Skeletal muscle cell (primary cell): Measurements from ENCODE around the gene TSEN54.
"Not testable (repeated sequence)": the region's sequence is repeated elsewhere in the genome, so short reads cannot be mapped to it uniquely, and the experiment has no call there.

ENCODE experiments used
- DNase-seq: peaks from one replicate; pipeline ENCODE4 v3.0.0-alpha.2; 2010; ENCODE audit warnings: low read depth
- H3K4me3 ChIP-seq: 2 replicates; pipeline ENCODE4 v1.5.1; 2011; ENCODE audit warnings: low read depth, mild to moderate bottlenecking, control low read depth, low read length, moderate library complexity

Gene TSEN54

DNA sequence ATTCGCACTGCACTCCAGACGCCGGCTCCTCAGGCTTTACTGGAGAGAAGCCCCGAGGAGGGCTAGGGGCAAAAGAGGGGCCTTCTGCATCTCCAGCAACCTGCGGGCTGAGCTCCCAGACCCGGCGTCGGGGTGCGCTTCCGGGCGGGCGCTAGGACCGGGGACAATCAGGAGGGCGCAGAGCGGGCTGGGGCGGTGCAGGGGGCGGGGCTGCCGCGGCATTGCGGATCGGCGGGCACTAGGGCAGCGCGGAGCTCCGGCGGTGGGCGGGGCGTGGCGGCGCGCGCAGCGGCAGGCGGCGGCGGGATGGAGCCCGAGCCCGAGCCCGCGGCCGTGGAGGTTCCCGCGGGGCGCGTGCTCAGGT, at the start of gene TSEN54:
Gene TSEN54 (plus strand): TSS at position 274 of the 364 bp plus-strand sequence. CDS start 33 bp downstream, at position 307.
- peak within 1 kb of the TSS; percentile 84 for H3K4me3 ChIP-seq
- DNase-seq = peak; percentile 43

DNA sequence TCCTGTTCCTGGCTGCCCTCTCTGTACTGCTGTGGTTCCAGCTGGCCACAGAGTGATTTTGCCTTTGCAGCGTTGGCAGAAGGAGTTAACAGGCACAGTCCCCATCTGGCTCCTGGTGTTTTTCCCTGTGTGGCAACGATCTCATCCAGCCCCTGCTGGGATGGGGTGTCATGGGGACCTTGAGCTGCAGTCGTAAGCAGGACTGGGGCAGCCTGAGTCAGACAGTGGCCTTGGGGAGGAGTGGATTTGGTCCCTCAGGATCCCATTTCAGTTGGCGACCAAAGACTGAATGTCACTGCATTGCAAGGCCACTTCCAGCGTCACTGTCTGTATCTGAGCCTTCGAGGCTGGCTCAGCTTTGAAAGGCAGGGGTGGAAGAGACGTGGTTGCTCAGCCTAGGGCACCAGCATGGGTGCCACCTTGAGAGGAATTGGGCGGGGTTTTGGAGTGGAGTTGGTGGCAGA, 48.0 kb upstream of the TSEN54 start:
- no peak overlapping the region for H3K4me3 ChIP-seq
- DNase-seq = no peak

DNA sequence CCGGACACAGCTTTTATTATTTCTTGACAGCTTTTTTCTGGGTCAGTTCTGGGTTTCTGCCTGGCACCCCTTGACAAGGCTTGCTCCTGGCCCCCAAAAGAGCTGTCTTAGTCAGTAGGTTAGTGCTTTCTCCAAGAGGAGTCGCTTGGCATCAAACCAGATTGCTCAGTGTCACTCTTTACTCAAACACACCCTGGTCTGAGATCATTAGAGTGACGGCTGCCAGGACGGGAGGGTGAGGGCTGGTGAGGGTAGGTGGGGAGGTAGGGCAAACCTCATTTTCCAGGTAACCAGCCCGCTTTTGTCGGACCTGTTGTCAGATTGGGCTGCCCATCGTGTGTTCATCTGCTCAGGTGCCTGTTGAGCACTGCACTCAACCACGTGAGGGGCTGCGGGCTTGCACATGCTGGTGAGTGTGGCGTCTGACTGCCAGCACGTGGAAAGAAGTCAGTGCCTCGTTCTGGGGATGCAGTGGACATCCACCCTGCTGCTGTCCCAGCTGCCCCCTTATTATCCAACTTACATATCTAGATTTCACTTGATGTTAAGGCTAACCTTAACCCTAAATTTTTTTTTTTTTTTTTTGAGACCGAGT, 47.5 kb upstream of the TSEN54 start:
- DNase-seq = no peak
- H3K4me3 ChIP-seq = no peak overlapping the region

DNA sequence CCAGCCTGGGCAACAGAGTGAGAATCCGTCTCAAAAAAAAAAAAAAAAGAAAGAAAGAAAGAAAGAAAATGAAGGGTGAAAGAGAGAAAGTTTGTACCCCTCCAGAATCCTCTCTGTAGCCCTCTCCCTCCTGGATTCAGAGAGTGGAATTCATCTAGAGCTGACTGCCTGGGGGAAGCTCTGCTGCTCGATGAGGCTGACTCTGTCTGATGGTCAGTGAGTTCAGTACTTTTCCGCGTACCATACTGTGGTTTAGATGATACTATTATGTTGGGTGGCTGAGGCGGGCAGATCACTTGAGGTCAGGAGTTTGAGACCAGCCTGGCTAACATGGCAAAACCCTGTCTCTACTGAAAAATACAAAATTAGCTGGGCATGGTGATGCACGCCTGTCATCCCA, 45.1 kb upstream of the TSEN54 start:
- no peak for DNase-seq
- no peak overlapping the region for H3K4me3 ChIP-seq

DNA sequence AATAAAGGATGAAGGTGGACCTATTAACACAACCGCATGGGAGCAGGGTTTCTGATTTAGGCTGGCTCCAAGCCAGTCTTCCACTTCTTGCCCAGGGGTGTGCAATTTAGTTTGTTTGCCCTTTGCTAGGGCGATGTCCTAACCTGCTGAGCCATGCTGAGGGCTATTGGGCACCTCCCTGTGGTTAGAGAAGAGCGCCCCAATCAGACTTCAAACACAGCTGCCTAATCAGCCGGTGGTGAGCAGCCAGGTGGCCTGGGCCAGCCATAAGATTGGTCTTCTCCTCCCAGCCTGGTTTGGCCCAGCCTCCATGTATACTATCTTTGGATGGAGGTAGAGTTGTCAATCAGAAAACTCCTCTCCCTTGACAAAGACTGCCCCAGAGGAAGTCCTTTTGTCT, 44.2 kb upstream of the TSEN54 start:
- no peak for DNase-seq
- H3K4me3 ChIP-seq = no peak overlapping the region

DNA sequence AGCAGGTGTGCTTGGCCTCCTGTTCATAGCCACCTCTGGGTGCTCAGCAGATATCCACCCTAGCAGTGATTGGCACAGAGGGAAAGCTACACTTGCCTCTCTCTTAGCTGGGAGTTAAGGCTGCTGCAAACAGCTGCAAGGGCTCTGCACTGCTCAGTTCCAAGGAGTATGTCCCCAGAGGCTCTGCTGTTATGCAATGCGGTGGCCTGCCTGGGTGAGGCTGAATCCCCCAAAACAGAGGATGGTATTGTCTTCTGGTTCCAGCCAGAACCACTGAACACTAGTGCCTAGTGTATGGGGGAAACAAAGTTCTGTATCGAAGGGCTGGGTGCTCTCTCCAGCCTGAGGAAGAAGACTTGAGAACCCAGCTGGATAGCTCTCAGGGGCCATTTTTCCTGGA, 43.1 kb upstream of the TSEN54 start:
- no peak overlapping the region for H3K4me3 ChIP-seq
- DNase-seq = no peak

DNA sequence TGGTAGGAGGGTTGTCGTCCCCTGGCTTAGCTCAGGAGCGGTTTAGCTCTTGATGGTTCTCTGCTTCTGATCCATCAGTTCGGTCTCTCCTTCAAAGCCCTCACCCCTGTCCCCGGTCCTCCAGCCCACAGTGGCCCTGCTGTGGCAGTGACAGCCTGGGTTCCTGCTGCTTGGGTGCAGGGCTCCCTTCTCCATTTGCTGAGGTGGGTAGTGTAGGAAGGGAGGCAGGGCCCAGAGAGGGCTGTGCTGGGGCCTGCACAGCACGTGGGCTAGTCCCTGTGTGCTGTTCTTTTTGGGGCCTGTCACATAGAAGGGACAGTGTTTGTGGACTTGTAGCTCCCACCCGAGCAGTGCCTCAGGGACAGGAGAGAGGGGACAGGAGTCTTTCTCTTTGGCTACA, 41.6 kb upstream of the TSEN54 start:
- no peak for DNase-seq
- H3K4me3 ChIP-seq = no peak overlapping the region

DNA sequence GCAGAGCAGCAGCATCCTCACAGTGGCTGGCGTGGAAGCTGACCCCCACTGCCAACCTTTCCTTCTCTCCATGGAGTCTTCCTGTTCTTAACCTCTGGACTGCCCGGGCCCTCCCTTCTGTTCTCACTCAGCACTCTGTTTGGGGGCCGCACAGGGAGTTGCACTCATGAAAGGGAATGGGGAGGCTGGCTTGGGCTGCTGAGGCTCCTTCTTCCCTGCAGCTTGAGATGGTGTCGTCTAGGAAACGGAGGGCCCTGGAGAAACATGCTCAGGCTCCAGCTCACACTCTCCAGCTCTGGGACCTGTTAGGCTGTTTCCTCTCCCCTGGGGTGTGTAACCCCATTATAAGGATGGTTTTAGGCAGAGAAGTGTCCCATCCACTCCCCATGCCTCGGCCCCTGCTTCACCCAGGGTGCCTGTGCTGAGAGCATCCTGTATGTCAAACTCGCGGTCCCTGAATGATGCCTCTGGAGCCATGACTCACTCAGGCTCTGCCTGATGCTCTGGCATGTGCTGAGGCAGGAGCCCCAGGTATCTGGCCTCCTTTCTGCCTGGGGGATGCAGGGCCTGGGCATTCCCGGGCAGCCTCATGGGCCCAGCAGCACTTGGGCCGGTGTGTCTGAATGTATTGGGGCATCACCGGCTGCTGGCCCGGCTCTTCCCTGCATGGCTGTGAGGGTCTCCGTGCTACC, 41.0 kb upstream of the TSEN54 start:
- DNase-seq = no peak

DNA sequence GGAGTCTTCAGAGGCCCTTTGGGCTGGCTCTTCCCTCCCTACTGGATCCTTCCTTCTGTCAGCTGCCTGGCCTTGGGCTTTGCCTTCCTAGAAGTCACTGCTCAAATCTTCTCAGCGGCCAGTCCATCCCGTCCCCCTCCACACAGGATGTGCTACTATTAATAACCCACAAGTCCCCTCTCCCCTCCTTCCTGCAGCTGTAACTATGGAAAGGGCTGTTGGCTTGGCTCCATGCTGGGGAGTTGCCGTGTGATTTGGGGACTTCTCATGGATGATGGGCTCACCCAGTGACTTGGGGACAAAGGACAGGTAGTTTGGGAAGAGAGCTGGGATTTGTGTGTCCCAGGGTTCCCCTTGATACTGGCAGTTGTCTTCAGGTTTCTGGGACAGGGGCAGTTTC, 40.5 kb upstream of the TSEN54 start:
- no peak for DNase-seq
- no peak overlapping the region for H3K4me3 ChIP-seq

More for the DNA sequence above, 41.0 kb upstream of the TSEN54 start:
- no peak overlapping the region for H3K4me3 ChIP-seq

DNA sequence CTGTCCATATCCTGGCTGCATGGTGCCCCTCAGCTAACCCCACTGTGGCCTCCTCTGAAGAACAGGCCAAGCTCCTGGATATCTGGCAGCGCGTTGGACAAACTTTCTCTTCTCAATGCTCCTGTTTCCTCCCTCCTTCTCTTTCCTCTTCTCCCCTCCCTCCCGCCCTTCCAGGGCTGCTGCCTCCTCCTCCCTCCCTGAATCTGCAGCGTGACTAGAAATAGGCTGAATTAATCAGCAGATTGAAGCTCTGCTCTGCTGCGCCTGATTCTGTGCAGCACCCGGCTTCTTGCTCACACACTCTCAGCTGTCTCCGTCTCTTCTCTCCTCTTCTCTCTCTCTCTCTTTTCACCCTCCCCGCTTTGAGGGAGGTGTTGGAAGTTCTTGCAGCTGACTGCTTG, 40.1 kb upstream of the TSEN54 start:
- H3K4me3 ChIP-seq = no peak overlapping the region
- DNase-seq = no peak

DNA sequence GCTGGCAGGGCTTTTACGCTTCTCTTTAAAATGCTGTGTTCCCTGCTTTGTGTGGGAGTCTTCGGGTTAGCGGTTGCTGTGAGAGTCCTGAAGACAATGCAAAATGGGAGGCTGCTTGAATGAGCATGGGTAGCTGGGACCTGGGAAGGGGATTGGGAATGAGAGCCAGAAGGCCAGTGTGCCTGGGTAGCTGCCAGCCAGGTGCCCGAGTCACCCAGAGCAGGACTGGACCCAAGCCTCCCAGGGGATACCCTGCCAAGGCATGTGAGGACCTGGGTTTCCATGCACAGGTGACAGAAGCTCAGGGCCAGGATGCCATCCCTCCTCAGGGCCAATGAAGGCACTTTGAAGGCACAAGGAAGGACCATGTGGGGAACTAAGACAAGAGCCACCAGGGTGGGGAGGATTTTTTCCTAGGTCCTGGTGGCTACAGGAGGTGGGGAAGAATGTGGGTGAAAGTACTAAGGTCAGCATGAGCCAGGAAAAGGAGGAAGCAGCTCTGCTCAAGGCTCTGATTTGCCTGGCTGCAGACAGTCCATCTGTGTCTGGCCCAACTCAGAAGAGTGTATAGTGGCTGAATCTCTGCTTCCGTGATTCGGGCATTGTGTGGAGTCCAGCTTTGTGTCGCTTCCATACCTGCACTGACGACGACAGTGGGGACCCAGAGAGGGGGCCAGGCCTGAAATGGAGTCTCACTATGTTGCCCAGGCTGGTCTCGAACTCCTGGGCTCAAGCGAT, 39.4 kb upstream of the TSEN54 start:
- H3K4me3 ChIP-seq = no peak overlapping the region
- no peak for DNase-seq

DNA sequence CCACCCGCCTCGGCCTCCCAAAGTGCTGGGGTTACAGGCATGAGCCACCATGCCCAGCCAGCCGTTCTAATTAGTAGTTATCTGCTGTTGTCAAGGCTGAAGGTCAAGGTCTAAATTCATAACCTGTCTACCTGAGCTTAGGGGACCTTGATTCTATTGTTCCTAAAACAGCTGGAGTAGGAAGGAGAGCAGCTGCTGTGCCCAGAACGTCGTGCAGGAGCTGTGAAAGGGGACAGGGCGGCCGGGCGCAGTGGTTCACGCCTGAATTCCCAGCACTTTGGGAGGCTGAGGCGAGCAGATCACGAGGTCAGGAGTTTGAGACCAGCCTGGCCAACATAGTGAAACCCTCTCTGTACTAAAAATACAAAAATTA, 38.9 kb upstream of the TSEN54 start:
- not testable (repeated sequence) for DNase-seq, H3K4me3 ChIP-seq

DNA sequence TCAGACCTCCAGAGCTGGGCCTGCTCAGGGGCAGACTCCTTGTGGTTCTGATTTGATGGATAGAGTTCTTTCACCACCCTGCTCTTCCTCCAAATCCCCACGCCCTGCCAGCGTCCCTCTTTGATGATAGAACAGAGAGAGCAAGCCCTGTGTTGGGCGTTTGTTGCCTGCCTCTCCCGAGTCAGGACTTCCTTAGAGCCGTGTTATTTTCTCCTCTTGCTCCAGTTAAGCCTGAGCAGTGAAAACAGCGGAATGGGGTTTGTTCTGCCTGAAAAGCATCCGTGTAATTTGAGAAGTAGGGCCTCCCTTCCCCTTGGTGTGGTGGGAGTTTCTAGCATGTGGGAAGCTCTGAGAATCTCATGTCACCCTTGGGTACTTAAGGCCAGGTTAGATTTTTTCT, 37.8 kb upstream of the TSEN54 start:
- no peak for DNase-seq

DNA sequence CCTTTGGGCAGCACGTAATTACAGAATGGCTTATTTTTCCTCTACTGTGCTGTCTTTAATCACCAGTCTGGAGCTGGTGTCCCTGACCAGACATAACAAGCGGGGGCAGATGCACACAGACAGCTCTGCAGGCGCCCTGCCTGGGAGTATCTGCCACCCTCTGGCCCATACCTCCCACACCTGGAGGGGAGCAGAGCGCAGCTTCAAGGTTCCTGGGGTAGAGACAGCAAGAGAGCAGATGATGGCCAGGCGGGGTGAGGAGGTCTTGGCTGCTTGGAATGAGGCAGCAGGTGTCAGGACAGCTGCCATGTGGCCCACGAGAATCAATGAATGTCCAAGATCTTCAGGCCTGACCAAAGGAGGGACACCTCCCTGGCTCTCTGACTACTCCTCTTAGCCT, 36.0 kb upstream of the TSEN54 start:
- H3K4me3 ChIP-seq = no peak overlapping the region
- DNase-seq = no peak

More for the DNA sequence above, 37.8 kb upstream of the TSEN54 start:
- H3K4me3 ChIP-seq = no peak overlapping the region

DNA sequence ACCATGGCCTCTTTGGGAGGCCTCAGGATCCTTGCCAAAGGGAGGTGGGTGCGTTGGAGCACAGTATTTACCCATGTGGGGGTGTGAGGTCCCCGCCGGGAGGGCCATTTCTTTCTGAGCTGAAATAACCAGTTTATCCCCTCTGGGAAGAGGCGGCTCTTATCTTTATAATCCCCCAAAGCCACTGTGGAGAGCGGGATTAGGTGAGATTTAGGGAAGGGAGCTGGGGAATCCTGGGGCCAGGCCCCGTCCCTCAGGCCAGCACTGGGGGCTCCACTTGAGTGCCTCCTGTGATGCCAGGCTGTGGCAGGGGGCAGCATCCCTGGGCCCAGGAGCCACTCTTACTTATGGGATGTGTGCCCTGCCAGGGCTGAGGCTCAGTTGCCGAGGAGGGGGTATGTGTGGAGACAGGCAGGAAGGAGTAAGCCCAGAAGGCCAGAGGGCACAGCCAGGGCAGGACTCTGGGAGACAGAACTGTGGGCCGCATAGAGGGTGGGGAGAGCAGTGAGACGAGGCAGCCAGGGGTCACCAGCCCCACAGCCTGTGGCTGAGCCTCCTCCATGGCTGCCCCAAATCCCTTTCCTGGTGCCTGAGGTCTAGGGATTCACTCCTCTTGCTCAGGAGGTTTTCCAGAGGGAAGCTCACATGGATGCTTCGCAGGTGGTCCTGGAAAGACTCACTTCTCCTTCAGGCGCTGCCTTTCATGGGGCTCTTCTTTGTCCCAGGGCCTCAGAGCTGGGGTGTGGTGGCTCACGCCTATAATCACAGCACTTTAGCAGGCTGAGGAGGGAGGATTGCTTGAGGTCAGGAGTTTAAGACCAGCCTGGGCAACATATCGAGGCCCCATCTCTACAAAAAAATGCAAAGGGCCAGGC, 34.9 kb upstream of the TSEN54 start:
- no peak for DNase-seq
- no peak overlapping the region for H3K4me3 ChIP-seq

DNA sequence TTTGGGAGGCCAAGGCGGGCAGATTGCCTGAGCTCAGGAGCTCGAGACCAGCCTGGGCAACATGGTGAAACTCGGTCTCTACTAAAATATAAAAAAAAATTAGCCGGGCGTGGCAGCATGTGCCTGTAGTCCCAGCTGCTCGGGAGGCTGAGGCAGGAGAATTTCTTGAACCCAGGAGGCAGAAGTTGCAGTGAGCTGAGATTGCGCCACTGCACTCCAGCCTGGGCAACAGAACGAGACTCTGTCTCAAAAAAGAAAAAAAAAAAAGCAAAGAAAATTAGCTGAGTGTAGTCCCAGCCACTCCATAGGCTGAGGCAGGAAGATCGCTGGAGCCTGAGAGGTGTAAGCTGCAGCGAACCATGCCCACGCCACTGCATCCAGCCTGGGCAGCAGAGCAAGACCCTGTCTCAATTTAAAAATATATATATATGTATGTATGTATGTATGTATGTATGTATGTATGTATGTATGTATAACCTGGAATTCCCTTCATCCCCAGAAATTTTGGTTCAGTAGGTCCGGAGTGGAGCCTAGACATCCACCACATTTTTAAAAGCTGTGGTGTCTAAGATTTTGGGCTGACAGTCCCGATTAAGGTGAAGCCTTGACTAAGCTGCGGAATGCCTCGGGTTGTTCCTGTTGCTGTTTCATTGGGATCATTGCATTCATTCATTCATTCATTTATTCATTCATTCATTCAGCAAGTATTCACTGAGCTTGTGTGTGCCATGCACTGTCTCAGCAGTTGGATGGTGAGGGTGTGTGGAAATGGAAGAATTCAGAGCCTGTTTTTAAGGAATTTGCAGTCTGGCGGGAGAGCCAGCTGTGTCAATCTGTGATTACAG, 34.0 kb upstream of the TSEN54 start:
- no peak for DNase-seq
- no peak overlapping the region for H3K4me3 ChIP-seq

DNA sequence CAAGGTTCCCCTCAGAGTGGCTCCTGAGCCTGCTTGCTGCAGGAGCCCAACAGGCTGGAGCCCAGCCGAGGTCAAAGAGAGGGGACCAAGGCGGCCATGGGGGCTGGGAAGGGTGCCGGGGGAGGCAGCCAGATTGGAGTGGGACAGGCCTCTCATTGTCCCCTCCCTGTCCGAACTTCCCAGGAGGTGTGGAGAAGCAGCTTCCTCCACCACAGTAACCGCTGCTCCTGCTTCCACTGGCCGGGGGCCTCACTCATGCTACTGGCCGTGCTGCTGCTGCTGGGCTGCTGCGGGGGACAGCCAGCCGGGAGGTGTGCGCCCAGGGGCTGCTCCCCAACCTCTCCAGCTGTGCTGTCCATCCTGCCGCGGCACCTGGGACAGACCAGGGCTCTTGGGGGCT, 30.6 kb upstream of the TSEN54 start:
- no peak for DNase-seq
- no peak overlapping the region for H3K4me3 ChIP-seq

DNA sequence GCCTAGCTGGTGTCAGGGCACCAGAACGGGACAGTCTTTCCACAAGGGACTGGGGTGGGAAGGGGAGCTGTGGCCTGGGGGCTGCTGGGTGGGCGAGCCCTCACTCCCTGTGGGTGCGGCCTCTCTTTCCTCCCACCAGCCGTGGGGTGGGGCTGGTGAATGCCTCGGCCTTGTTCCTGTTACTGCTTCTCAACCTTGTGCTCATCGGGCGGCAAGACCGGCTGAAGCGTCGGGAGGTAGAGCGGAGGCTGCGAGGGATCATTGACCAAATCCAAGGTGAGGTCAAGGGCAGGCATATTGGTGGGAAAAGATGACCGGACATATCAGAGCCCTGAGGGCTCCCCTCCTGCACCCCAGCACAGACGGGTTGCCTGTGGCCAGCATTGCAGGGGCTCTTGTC, 30.2 kb upstream of the TSEN54 start:
- DNase-seq = no peak
- H3K4me3 ChIP-seq = no peak overlapping the region

DNA sequence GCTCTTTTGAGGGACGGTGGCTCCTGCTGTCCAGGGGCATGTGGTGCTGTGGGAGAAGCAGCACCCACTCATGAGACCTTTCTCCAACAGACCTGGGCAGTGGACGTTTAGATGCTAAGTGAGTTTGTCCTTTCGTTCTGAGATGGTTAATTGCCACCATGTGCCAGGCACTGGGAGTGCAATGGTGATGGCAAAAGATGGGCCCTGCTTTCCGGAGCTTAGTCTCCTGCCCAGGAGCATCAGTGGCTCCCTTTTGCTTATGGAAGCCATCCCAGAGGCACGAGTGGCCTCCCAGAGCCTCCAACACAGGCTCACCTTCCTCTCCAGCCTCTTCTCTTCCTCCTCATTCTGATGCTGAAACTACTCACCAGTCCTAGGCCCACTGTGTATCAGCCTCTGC, 29.4 kb upstream of the TSEN54 start:
- no peak for DNase-seq

More for the DNA sequence above, 29.4 kb upstream of the TSEN54 start:
- no peak overlapping the region for H3K4me3 ChIP-seq
